Activated B cell treated with CpG ODN at 0.5 μM for 24 hours (primary cell): ENCODE results near the gene HSPA14. TPM values are rescaled to one million over a fixed set of nuclear protein-coding genes. Genes with fewer than 3 reads are reported as not detected.

ENCODE experiments used
- ATAC-seq: fragments of 200-7000 bp; cut with Tn5 transposase; one replicate; pipeline ENCODE4 v1.10.0; 2021; ENCODE audit warnings: low read depth, mild to moderate bottlenecking, moderate library complexity
- CTCF ChIA-PET: fragments of 350-600 bp; sonication (Branson Sonifier 250); formaldehyde crosslinking; loops from one replicate; lab custom pipeline; 2021; ENCODE audit warnings: antibody characterized with exemption; lab: Charles Lee
- POLR2A ChIA-PET: fragments of 350-600 bp; sonication (Branson Sonifier 250); formaldehyde crosslinking; loops from one replicate; lab custom pipeline; 2021; ENCODE audit warnings: antibody characterized with exemption; lab: Charles Lee
- DNase-seq: peaks from one replicate; pipeline ENCODE4 v3.0.0; 2022
- H3K27ac Mint-ChIP-seq: one replicate; pipeline ENCODE4 v1.8.0; 2020; ENCODE audit warnings: mixed read lengths
- H3K27me3 Mint-ChIP-seq: one replicate; pipeline ENCODE4 v1.8.0; 2021; ENCODE audit warnings: mixed read lengths
- H3K36me3 Mint-ChIP-seq: one replicate; pipeline ENCODE4 v1.8.0; 2021; ENCODE audit warnings: low read depth, mixed read lengths
- H3K4me1 Mint-ChIP-seq: one replicate; pipeline ENCODE4 v1.8.0; 2021; ENCODE audit warnings: mixed read lengths
- H3K4me3 Mint-ChIP-seq: one replicate; pipeline ENCODE4 v1.8.0; 2020; ENCODE audit warnings: mild to moderate bottlenecking, mixed read lengths
- H3K9me3 Mint-ChIP-seq: one replicate; pipeline ENCODE4 v1.8.0; 2020; ENCODE audit warnings: mixed read lengths
- intact Hi-C: fragments of 100-400 bp; cut with micrococcal nuclease; formaldehyde crosslinking; loops from one replicate; pipeline ENCODE4 v1.15.1; 2024
- total RNA-seq: library from RNA; stranded (reverse); gene quantifications from 2 replicates; pipeline ENCODE4 v1.2.3, GENCODE V29; 2022
- TF ChIP-seq, protein P1 (sequence below): fragments of 200-600 bp; IDR thresholded peaks from one replicate; pipeline ENCODE4 v1.8.0; 2022; ENCODE audit warnings: antibody characterized with exemption, mild to moderate bottlenecking

HSPA14 gene
- total RNA-seq, 1 donor from 2014 or later = 20.4 TPM

GRCh38 chr10:14837003-14837756 lies 926 bp upstream of the HSPA14 start:
- no peaks in the 10 kb centered on the region for H3K27me3 Mint-ChIP-seq
- H3K4me1 Mint-ChIP-seq = peaks cover 25% of the 10 kb centered on the region
- ATAC-seq (no peak), DNase-seq (no peak)
- intact Hi-C loops = loop anchor here (2.0 to 5.0 kb wide), 7 partner anchors 100 to 1050 kb away; partner anchors contain the start of gene NMT2
- H3K4me3 Mint-ChIP-seq = peak overlapping the region; percentile 95
- peak overlapping the region; percentile 91 for H3K27ac Mint-ChIP-seq
- TF ChIP-seq, protein P1, sequence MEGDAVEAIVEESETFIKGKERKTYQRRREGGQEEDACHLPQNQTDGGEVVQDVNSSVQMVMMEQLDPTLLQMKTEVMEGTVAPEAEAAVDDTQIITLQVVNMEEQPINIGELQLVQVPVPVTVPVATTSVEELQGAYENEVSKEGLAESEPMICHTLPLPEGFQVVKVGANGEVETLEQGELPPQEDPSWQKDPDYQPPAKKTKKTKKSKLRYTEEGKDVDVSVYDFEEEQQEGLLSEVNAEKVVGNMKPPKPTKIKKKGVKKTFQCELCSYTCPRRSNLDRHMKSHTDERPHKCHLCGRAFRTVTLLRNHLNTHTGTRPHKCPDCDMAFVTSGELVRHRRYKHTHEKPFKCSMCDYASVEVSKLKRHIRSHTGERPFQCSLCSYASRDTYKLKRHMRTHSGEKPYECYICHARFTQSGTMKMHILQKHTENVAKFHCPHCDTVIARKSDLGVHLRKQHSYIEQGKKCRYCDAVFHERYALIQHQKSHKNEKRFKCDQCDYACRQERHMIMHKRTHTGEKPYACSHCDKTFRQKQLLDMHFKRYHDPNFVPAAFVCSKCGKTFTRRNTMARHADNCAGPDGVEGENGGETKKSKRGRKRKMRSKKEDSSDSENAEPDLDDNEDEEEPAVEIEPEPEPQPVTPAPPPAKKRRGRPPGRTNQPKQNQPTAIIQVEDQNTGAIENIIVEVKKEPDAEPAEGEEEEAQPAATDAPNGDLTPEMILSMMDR = no peak
- H3K36me3 Mint-ChIP-seq = peaks cover 31% of the 10 kb centered on the region
- CTCF ChIA-PET = interaction anchor here (1.1 to 2.9 kb wide), 9 partner anchors 13 to 300 kb away, joined by 3 to 24 read pairs (median 4); partner anchors contain the start of gene SUV39H2
- POLR2A ChIA-PET = interaction anchor here (0.6 to 3.2 kb wide), 27 partner anchors 10 to 1050 kb away, joined by 3 to 27 read pairs (median 5); partner anchors contain the start of genes DCLRE1C, MEIG1, NMT2 and SUV39H2
- no peaks in the 10 kb centered on the region for H3K9me3 Mint-ChIP-seq

- H3K36me3 Mint-ChIP-seq = peaks cover 45% of the 10 kb centered on the region
- H3K4me1 Mint-ChIP-seq = peaks cover 25% of the 10 kb centered on the region
- ATAC-seq = no peak
- peak overlapping the region; percentile 95 for H3K4me3 Mint-ChIP-seq
- H3K9me3 Mint-ChIP-seq = no peaks in the 10 kb centered on the region
- ChIA-PET CTCF (interaction anchor here (0.7 to 2.9 kb wide), 5 partner anchors 15 to 301 kb away, joined by 4 to 24 read pairs (median 10); no protein-coding TSS in a partner anchor), POLR2A (interaction anchor here (0.6 to 3.2 kb wide), 29 partner anchors 9 to 1126 kb away, joined by 3 to 27 read pairs (median 7); partner anchors contain the start of genes DCLRE1C, MEIG1, NMT2 and SUV39H2)
- no peak for DNase-seq
- H3K27me3 Mint-ChIP-seq = no peaks in the 10 kb centered on the region
- peak overlapping the region; percentile 91 for H3K27ac Mint-ChIP-seq
- TF ChIP-seq, protein P1 = no peak
- intact Hi-C loops = loop anchor here (1.0 to 5.0 kb wide), 12 partner anchors 40 to 1051 kb away; partner anchors contain the start of genes DCLRE1C, MEIG1, NMT2 and RPP38
These were observed 637 bp downstream of the HSPA14 start for GRCh38 chr10:14838582-14839304.

DNA sequence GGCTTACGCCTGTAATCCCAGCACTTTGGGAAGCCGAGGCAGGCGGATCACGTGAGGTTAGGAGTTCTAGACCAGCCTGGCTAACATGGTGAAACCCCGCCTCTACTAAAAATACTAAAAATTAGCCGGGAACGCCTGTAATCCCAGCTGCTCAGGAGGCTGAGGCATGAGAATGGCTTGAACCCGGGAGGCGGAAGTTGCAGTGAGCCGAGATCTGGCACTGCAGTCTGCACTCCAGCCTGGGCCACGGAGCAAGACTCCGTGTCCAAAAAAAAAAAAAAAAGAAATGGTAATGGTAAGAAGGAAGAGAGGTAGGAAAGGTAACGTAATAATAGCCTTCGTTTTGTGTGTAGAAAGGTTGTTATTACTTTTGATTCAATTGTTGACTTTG lies 1.2 kb downstream of the HSPA14 start:
- Mint-ChIP-seq H3K9me3 (no peaks in the 10 kb centered on the region), H3K27me3 (no peaks in the 10 kb centered on the region), H3K4me1 (peaks cover 25% of the 10 kb centered on the region), H3K27ac (peak overlapping the region; percentile 73), H3K36me3 (peaks cover 51% of the 10 kb centered on the region), H3K4me3 (peak overlapping the region; percentile 95)
- DNase-seq (no peak), ATAC-seq (no peak)
- TF ChIP-seq, protein P1 = no peak
- intact Hi-C loops = loop anchor here (5.0 kb wide), 6 partner anchors 133 to 1052 kb away; partner anchors contain the start of gene NMT2
- POLR2A ChIA-PET = interaction anchor here (0.6 to 3.2 kb wide), 2 partner anchors 39 to 112 kb away, joined by 12 to 27 read pairs; partner anchors contain the start of gene SUV39H2
- CTCF ChIA-PET = interaction anchor here (0.7 to 2.2 kb wide), 2 partner anchors 66 to 302 kb away, joined by 4 to 14 read pairs; no protein-coding TSS in a partner anchor

- peak overlapping the region; percentile 59 for H3K4me3 Mint-ChIP-seq
- no peak overlapping the region for H3K27ac Mint-ChIP-seq
- DNase-seq = no peak
- H3K9me3 Mint-ChIP-seq = no peaks in the 10 kb centered on the region
- intact Hi-C loops = no loop called here
- no peak for ATAC-seq
- POLR2A ChIA-PET = no interaction called here
- H3K36me3 Mint-ChIP-seq = peaks cover 59% of the 10 kb centered on the region
- CTCF ChIA-PET = interaction anchor here (0.6 kb wide), 1 partner anchor 87 kb away, joined by 3 read pairs; no protein-coding TSS in a partner anchor
- no peaks in the 10 kb centered on the region for H3K27me3 Mint-ChIP-seq
- peaks cover 25% of the 10 kb centered on the region for H3K4me1 Mint-ChIP-seq
- TF ChIP-seq, protein P1 = no peak
These were observed 2.1 kb downstream of the HSPA14 start for GRCh38 chr10:14840178-14840577.
